HG03060 (cell line): Measurements from ENCODE around the gene SPTY2D1.
"Not testable (repeated sequence)": the region's sequence is repeated elsewhere in the genome, so short reads cannot be mapped to it uniquely, and the experiment has no call there.

Experiments used
- ATAC-seq: cut with Tn5 transposase; IDR thresholded peaks from one replicate; pipeline ENCODE4 v1.9.1; 2021; ENCODE audit warnings: low read depth, moderate number of reproducible peaks; ENCODE audit not compliant: unreplicated experiment

SPTY2D1 gene

DNA sequence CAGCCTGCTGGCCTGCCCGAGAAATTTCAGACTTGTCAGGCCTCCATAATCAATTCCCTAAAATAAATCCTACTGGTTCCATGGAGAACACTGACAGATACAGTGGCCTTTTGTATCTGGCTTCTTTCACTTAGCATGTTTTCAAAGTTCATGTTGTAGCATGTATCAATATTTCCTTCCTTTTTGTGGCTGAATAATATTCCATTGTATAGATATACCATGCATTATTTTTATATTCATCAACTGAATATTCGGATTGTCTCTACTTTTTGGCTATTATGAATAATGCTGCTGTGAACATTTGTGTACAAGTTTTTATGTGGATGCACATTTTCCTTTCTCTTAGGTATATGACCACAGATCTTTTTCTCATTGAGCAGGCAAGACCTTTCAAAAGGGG is 10.4 kb downstream of the SPTY2D1 start:
- no peak for ATAC-seq

DNA sequence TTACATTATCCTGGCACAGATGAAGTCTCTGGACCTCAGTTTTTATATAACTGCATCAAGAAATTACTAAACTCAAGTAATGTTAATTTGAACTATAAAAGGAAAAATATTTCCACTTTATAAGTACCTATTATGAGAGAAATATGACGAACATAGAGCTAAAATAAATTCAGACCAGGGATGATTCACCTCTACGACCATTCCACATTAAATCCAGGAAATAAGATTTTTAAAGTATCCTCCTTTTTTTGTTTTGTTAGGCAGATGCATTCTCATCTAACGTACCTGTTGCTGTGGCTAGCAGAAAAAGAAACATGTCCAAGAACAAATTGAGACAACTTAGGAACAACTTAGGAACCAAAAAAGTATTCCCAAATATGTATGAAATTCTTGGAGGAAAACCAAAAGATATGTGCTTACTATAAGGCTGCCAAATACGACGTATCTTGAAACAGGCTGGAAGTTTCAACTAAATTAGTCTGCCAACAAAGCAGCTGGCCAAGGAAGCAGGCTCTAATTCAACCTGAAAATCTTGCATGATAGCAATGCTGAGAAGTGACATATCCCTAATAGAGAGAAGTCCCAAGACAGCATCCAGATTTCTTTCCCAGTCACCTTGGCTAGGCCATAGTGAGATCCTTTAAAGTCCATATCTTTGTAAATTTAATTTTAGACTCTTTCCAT is 15.7 kb downstream of the SPTY2D1 start:
- no peak for ATAC-seq

DNA sequence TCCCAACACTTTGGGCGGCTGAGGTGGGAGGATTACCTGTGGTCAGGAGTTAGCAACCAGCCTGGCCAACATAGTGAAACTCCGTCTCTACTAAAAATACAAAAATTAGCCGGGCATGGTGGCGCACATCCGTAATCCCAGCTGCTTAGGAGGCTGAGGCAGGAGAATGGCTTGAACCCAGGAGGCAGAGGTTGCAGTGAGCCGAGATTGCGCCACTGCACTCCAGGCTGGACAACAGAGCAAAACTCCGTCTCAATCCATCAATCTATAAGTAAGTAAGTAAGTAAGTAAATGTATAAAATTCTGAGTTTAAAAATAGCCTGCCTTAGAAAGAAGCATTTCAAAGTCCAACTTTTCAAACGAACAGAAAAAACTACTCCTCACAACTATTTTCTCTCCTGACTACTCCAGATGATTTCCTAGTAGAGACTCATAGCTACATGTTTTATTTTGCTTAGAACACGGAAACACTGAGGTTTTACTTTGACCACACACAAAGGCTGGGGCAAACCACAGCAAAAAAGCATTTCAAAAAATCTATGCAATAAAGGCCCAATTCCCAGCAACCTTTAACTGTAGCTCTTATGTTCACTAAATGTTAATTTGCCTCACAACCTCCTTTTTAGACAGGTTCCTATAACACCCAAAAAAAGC is 16.3 kb downstream of the SPTY2D1 start:
- no peak for ATAC-seq

DNA sequence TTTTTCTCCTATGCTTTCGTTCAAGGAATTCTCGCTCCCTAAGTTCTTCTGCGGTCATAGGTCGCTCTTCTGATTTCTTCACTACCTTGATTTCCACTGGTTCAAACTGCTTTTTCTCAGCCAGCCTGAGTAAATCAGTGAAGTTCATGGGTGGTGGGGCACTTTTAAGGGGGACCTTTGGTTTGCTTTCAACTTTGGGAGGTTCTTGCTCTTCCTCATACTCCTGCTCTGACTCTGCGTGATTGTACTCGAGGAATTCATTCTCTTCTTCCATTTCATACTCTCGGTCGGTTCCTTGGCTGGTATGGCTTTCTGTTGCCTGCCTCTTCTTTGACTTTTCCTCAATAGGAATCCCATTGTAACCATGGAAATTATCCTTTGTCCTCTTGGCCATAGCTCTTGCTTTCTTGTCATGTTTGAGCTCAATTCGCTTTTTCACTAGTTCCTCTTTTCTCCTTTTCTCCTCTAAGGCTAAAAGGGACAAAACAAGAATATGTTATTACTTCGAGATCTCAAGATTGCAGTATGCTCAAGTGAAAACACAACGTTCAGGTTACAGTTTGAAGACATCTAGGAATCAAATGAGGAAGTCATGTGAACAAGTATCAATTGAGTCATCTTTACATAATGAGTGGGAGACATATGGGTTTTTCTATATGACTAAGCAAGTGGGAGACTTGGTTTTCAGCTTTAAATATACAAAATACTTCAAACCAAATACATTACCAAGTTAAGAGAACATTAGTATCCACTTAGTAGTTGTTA is 18.3 kb downstream of the SPTY2D1 start:
- ATAC-seq = peak; percentile 93

DNA sequence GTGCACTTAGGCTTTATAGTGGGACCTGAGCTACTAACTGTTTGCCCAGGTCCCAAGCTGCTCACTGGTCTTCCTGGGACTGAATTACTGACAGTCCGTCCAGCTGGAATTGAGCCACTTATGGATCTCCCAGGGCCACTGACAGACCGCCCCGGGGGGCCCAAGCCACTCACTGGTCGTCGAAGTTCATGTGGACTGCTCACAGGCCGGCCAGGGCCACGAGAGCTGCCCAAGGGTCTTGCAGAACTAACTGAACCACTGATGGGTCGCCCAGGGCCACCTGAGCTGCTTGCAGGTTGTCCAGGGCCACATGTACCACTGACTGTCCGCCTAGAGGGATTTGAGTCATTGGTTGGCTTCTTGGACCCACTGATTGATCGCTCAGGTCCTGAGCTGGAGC is 19.5 kb downstream of the SPTY2D1 start:
- no peak for ATAC-seq

DNA sequence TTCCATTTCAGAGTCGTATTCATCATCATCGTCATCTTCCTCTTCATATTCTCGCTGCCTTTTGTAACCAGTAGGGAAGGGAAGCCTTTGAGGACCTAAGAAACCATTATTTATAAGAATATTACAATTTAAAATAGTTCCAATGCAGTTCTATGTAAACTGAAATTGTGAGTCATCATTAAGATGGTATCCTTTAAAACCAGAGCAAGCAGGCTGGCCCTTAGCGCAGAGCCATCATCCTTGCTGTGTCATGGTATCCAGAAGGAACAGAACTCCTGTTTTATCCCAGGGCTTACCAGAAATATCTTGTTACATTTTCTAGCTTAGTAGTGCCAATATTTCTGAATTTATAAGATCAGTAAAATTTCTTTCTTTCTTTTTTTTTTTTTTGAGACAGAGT is 21.7 kb downstream of the SPTY2D1 start:
- no peak for ATAC-seq

GRCh38 chr11:18611196-18611595 is 22.9 kb downstream of the SPTY2D1 start:
- no peak for ATAC-seq

GRCh38 chr11:18608376-18608775 is 25.8 kb downstream of the SPTY2D1 start:
- ATAC-seq = no peak

DNA sequence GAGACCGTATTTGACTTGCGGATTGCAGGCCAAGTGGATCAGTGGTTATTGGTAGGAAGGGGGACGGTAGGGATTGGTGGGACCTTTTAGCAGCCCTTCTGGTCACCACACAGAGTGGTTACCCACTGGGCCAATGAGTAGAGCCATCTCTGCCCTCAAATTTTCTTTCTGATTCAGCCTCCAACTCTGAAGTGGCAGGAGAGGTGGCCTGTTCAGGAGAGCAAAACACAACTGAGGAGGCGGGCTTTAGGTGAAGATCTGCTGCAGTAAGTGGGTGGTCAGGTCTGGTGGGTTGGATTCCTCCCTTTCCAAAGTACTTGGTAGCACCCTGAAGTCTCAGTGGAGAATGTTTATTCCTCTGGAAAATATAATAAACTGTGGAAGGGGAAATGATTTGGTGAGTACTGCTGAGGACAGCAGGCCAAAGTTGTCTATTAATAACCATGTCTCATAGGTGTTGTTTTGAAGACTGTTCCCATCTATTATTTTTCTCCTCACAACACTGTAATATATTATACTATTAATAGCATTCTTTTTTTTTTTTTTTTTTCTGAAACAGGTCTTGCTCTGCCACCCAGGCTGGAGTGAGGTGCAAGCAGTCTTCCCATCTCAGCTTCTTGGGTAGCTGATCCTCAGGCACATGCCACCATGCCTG is 33.1 kb downstream of the SPTY2D1 start:
- no peak for ATAC-seq

DNA sequence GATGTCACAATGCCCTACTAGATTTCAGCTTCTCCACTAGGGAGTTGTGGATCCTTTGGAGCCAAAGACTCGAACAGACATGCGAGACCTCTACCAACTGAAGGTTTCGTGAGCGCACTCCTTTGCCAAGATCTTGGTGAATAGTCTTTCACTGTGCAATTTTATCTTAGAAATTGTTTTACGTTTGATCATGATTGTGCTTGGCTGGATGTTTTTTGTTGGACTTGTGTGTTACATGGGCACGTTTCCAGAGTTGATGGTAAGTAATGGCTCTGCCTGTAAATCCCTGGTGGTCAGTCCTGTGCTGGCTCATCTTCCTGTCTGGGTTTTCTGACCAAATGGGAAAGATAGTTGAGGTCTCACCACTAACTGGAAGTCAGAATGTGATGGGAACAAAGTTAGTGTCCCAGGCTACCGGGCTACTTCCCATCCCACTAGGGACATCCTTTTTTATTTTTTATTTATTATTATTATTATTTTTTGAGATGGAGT is 34.4 kb downstream of the SPTY2D1 start, which contains the start of gene MISFA:
MISFA (plus strand) TSS at position 51 of the 492 bp plus-strand sequence; CDS start at position 191, 140 bp downstream.
- ATAC-seq = no peak

- ATAC-seq = no peak
Measured at GRCh38 chr11:18594999-18595749, 39.0 kb downstream of the SPTY2D1 start.

DNA sequence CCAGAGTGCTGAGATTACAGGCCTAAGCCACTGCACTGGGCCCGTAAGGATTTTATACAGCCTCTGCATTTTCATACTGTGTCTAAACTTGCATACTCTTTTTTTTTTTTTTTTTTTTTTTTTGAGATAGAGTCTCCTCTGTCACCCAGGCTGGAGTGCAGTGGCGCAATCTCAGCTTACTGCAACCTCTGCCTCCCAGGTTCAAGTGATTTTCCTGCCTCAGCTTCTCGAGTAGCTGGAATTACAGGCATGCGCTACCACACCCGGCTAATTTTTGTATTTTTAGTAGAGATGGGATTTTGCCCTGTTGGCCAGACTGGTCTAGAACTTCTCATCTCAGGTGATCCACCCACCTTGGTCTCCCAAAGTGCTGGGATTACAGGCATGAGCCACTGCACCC is 40.1 kb downstream of the SPTY2D1 start:
- not testable (repeated sequence) for ATAC-seq

GRCh38 chr11:18590571-18590970 is 43.6 kb downstream of the SPTY2D1 start:
- ATAC-seq = no peak

- ATAC-seq = no peak
Measured at GRCh38 chr11:18588297-18589252, 45.6 kb downstream of the SPTY2D1 start, which contains the start of gene UEVLD. Gene UEVLD (minus strand): TSS chr11:18588734. CDS start chr11:18588654, 80 bp downstream.

GRCh38 chr11:18581825-18582224 is 52.3 kb downstream of the SPTY2D1 start:
- no peak for ATAC-seq

GRCh38 chr11:18580113-18580766 is 53.9 kb downstream of the SPTY2D1 start:
- no peak for ATAC-seq

- ATAC-seq = no peak
Measured at GRCh38 chr11:18578975-18579598, 55.1 kb downstream of the SPTY2D1 start.

DNA sequence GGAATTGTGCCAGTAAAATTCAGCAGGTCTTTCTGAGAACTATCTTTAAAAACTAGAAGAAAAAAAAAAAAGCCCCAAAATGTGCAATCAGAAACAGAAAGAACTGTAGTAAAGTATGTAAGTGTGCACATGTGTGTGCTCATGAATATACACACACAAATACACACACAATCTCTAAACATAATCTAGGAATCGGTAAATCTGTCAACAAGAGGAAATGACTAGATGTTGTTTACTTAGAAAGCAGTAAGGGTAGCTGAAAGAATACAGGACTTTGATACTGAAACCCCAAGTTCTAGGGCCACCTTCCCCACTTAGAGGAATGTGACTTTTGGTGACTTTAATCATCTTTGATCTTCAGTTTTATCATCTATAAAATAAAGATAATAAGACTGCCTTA is 58.8 kb downstream of the SPTY2D1 start:
- no peak for ATAC-seq
